ENCODE results near the gene C9orf152.

DNA sequence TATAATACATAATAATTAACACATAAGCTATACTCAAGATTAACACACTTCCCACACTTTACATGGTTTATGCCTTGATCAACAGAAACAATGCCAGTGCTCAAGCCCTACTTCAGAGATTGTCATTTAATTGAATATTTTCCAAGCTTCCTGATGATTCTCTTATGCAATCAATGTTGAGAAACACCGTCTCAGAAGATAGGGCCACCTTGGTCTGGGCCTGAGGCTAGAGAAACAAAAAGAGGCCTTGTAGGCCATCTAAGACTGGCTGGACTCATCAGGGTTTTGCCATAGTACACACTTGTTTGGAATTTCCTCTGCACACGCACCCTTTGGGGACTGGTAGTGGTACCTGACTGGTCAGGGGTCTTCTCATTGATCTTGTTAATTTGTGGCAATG, 16.3 kb downstream of the C9orf152 start:
- TF ChIP-seq, protein P1, sequence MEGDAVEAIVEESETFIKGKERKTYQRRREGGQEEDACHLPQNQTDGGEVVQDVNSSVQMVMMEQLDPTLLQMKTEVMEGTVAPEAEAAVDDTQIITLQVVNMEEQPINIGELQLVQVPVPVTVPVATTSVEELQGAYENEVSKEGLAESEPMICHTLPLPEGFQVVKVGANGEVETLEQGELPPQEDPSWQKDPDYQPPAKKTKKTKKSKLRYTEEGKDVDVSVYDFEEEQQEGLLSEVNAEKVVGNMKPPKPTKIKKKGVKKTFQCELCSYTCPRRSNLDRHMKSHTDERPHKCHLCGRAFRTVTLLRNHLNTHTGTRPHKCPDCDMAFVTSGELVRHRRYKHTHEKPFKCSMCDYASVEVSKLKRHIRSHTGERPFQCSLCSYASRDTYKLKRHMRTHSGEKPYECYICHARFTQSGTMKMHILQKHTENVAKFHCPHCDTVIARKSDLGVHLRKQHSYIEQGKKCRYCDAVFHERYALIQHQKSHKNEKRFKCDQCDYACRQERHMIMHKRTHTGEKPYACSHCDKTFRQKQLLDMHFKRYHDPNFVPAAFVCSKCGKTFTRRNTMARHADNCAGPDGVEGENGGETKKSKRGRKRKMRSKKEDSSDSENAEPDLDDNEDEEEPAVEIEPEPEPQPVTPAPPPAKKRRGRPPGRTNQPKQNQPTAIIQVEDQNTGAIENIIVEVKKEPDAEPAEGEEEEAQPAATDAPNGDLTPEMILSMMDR (IDR thresholded peaks at IDR 0.05; ENCODE audit: low read depth, low read length), result no peak
- TF ChIP-seq, protein P2, sequence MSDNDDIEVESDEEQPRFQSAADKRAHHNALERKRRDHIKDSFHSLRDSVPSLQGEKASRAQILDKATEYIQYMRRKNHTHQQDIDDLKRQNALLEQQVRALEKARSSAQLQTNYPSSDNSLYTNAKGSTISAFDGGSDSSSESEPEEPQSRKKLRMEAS (IDR thresholded peaks at IDR 0.05; ENCODE audit: low read depth, low read length), result no peak
- TF ChIP-seq POLR2A (IDR thresholded peaks at IDR 0.05; ENCODE audit: extremely low read depth, insufficient read length), result no peak
